Panc1 (cell line): ENCODE measurements around the gene DUS1L. TPM values are rescaled to one million over a fixed set of nuclear protein-coding genes. Genes with fewer than 3 reads are reported as not detected.

Experiments
- ATAC-seq: fragments of 200-7000 bp; cut with Tn5 transposase; 2 replicates; pipeline ENCODE4 v1.9.1; 2020; ENCODE audit warnings: mild to moderate bottlenecking, moderate library complexity
- BruUV-seq: library from RNA; stranded (reverse); fragments of 400-500 nt; replicated peaks from 2 replicates; lab custom pipeline; 2021; lab: Mats Ljungman, UMichigan
- CTCF ChIA-PET: fragments of 300-600 bp; sonication (Branson Sonifier 250); formaldehyde crosslinking; loops from one replicate; lab custom pipeline; 2022; ENCODE audit warnings: antibody characterized with exemption; lab: Charles Lee
- POLR2A ChIA-PET: fragments of 300-600 bp; sonication (Branson Sonifier 250); formaldehyde crosslinking; loops from one replicate; lab custom pipeline; 2022; ENCODE audit warnings: antibody characterized with exemption; lab: Charles Lee
- DNase-seq: peaks from one replicate; pipeline ENCODE4 v3.0.0-alpha.2; 2010; ENCODE audit warnings: low read depth, low spot score
- H3K27ac ChIP-seq: 2 replicates; pipeline ENCODE4 v1.5.1; 2011; ENCODE audit warnings: mild to moderate bottlenecking, low read length, inconsistent platforms
- H3K27me3 ChIP-seq: fragments of 200-500 bp; sonication (Bioruptor generic); 2 replicates; pipeline ENCODE4 v1.6.0; 2014; ENCODE audit warnings: low read length, inconsistent platforms; ENCODE audit not compliant: control insufficient read depth, insufficient read depth
- H3K36me3 ChIP-seq: fragments of 200-500 bp; sonication (Bioruptor generic); 2 replicates; pipeline ENCODE4 v1.5.1; 2014; ENCODE audit warnings: inconsistent platforms, mild to moderate bottlenecking, low read length, moderate library complexity; ENCODE audit not compliant: control insufficient read depth, insufficient read depth
- H3K4me1 ChIP-seq: 2 replicates; pipeline ENCODE4 v1.5.1; 2011; ENCODE audit warnings: inconsistent platforms, mild to moderate bottlenecking, low read length, moderate library complexity; ENCODE audit not compliant: control insufficient read depth, insufficient read depth
- H3K4me3 ChIP-seq, 2 experiments: 2 replicates each; pipeline ENCODE4 v1.5.1; 2011 to 2012; ENCODE audit warnings: low read depth in 2 of 2, low read length in 2 of 2, mild to moderate bottlenecking in 2 of 2, inconsistent platforms in 1 of 2, moderate library complexity in 1 of 2
- H3K9me3 ChIP-seq: fragments of 200-500 bp; sonication (Bioruptor generic); 2 replicates; pipeline ENCODE4 v1.5.1; 2014; ENCODE audit warnings: low read depth, mild to moderate bottlenecking, inconsistent platforms, low read length, moderate library complexity; ENCODE audit not compliant: control insufficient read depth, insufficient read depth
- POLR2AphosphoS5 ChIP-seq: IDR thresholded peaks from 2 replicates; pipeline ENCODE4 v1.6.1; 2012; ENCODE audit warnings: mild to moderate bottlenecking, low read depth, low read length, moderate library complexity
- SIN3A ChIP-seq: IDR thresholded peaks from 2 replicates; pipeline ENCODE4 v1.6.1; 2012; ENCODE audit warnings: low read depth, mild to moderate bottlenecking, low read length, moderate library complexity, borderline replicate concordance; ENCODE audit not compliant: insufficient read depth
- TCF7L2 ChIP-seq: IDR thresholded peaks from 2 replicates; pipeline ENCODE4 v1.6.1; 2011; ENCODE audit warnings: mild to moderate bottlenecking, low read depth, low read length, inconsistent platforms
- in situ Hi-C: cut with HindIII; loops from 2 replicates; pipeline ENCODE4 v1.10.0; 2016; ENCODE audit warnings: low sequenced_read_pairs, low pct_unique_long_range_greater_than_20kb
- intact Hi-C: fragments of 100-400 bp; cut with micrococcal nuclease; formaldehyde crosslinking; loops from one replicate; pipeline ENCODE4 v1.10.0; 2022; ENCODE audit not compliant: unreplicated experiment
- total RNA-seq: library from RNA; stranded (reverse); gene quantifications from one replicate; pipeline ENCODE4 v1.2.1, GENCODE V29; 2021; ENCODE audit not compliant: unreplicated experiment
- TF ChIP-seq, protein P1 (sequence below), 2 experiments: IDR thresholded peaks; 2 replicates each; pipeline ENCODE4 v1.6.1; 2011 to 2012; ENCODE audit warnings: low read depth in 2 of 2, control low read depth in 1 of 2, low read length in 1 of 2, mild to moderate bottlenecking in 1 of 2, moderate library complexity in 1 of 2; ENCODE audit not compliant: insufficient read depth in 1 of 2
- TF ChIP-seq, protein P2 (sequence below): fragments of 450-650 bp; IDR thresholded peaks from 2 replicates; pipeline ENCODE4 v1.5.1; 2017; ENCODE audit warnings: mild to moderate bottlenecking

DUS1L gene
- total RNA-seq, 1 experiment from 2014 or later: 115 TPM

DNA sequence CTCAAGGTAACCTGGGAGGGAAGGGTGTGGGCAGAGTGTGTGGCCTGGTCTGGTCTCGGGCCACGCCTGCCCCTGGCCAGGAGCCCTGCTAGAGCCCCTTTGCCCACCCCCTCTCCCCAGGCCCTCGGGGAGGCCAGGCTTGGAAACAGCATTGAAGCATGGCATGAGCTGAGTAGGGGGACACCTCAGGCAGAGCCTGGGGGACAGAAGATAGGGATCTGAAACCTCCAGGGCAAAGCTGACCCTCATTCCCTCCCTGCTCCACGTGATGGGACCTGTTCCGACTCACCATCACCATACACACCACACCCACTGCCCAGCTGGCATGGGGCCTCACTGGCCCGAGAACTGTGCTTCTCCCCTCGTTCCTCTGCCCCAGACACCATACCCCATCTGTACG is 16.5 kb downstream of the DUS1L start:
- H3K27me3 ChIP-seq: no peaks in the 10 kb centered on the region
- BruUV-seq: no TSS peak
- TF ChIP-seq TCF7L2 (no peak), SIN3A (no peak)
- TF ChIP-seq, protein P1, sequence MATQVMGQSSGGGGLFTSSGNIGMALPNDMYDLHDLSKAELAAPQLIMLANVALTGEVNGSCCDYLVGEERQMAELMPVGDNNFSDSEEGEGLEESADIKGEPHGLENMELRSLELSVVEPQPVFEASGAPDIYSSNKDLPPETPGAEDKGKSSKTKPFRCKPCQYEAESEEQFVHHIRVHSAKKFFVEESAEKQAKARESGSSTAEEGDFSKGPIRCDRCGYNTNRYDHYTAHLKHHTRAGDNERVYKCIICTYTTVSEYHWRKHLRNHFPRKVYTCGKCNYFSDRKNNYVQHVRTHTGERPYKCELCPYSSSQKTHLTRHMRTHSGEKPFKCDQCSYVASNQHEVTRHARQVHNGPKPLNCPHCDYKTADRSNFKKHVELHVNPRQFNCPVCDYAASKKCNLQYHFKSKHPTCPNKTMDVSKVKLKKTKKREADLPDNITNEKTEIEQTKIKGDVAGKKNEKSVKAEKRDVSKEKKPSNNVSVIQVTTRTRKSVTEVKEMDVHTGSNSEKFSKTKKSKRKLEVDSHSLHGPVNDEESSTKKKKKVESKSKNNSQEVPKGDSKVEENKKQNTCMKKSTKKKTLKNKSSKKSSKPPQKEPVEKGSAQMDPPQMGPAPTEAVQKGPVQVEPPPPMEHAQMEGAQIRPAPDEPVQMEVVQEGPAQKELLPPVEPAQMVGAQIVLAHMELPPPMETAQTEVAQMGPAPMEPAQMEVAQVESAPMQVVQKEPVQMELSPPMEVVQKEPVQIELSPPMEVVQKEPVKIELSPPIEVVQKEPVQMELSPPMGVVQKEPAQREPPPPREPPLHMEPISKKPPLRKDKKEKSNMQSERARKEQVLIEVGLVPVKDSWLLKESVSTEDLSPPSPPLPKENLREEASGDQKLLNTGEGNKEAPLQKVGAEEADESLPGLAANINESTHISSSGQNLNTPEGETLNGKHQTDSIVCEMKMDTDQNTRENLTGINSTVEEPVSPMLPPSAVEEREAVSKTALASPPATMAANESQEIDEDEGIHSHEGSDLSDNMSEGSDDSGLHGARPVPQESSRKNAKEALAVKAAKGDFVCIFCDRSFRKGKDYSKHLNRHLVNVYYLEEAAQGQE (IDR thresholded peaks at IDR 0.05; ENCODE audit: insufficient read depth in 1 of 2, low read depth in 2 of 2, low read length in 1 of 2): no peak
- TF ChIP-seq, protein P2, sequence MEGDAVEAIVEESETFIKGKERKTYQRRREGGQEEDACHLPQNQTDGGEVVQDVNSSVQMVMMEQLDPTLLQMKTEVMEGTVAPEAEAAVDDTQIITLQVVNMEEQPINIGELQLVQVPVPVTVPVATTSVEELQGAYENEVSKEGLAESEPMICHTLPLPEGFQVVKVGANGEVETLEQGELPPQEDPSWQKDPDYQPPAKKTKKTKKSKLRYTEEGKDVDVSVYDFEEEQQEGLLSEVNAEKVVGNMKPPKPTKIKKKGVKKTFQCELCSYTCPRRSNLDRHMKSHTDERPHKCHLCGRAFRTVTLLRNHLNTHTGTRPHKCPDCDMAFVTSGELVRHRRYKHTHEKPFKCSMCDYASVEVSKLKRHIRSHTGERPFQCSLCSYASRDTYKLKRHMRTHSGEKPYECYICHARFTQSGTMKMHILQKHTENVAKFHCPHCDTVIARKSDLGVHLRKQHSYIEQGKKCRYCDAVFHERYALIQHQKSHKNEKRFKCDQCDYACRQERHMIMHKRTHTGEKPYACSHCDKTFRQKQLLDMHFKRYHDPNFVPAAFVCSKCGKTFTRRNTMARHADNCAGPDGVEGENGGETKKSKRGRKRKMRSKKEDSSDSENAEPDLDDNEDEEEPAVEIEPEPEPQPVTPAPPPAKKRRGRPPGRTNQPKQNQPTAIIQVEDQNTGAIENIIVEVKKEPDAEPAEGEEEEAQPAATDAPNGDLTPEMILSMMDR: no peak
- CTCF ChIA-PET: no interaction called here
- no peaks in the 10 kb centered on the region for H3K9me3 ChIP-seq
- DNase-seq (no peak), ATAC-seq (no peak)
- no peak overlapping the region for H3K27ac ChIP-seq
- in situ Hi-C loops: no loop called here
- H3K4me1 ChIP-seq: peaks cover 17% of the 10 kb centered on the region; the same call in 1 of the 2 replicates
- H3K4me3 ChIP-seq: no peak overlapping the region
- POLR2A ChIA-PET: no interaction called here
- peaks cover 6% of the 10 kb centered on the region; the same call in 1 of the 2 replicates for H3K36me3 ChIP-seq
- intact Hi-C loops: no loop called here

DNA sequence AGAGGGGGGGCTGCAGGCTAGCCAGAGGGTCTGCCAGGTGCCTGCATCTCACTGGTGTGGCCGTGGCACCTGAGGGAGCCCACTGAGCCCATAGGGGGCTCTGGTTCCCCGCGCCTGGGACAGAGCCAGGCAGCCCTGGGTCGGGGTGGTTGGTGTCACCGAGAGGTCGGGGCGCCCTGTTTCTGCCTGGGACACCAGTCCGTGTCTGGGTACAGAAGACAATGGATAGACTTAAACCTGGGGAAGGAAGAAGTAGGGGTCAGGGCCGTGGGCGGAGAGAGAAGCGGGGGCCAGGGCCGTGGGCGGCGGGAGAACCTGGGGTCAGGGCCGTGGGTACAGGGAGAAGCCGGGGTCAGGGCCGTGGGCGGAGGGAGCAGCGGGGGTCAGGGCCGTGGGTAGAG is 17.0 kb downstream of the DUS1L start:
- peaks cover 6% of the 10 kb centered on the region; the same call in 1 of the 2 replicates for H3K36me3 ChIP-seq
- in situ Hi-C loops: no loop called here
- POLR2A ChIA-PET: no interaction called here
- peaks cover 15% of the 10 kb centered on the region; the same call in 1 of the 2 replicates for H3K4me1 ChIP-seq
- no peak for TF ChIP-seq TCF7L2
- TF ChIP-seq, protein P2: no peak
- no peak for TF ChIP-seq SIN3A
- TF ChIP-seq, protein P1 (IDR thresholded peaks at IDR 0.05; ENCODE audit: insufficient read depth in 1 of 2, low read depth in 2 of 2, low read length in 1 of 2): no peak
- TF ChIP-seq POLR2AphosphoS5: no peak
- intact Hi-C loops: no loop called here
- CTCF ChIA-PET: no interaction called here
- H3K27me3 ChIP-seq: no peaks in the 10 kb centered on the region
- DNase-seq (no peak), ATAC-seq (no peak)
- H3K27ac ChIP-seq: no peak overlapping the region
- no peaks in the 10 kb centered on the region for H3K9me3 ChIP-seq
- no TSS peak for BruUV-seq
- H3K4me3 ChIP-seq: no peak overlapping the region
